ENCODE data around the gene HMGB1. TPM values are rescaled to one million over a fixed set of nuclear protein-coding genes. Genes with fewer than 3 reads are reported as not detected.
A peak's percentile ranks its signal among the peaks of the same experiment; 100 is the strongest.

The HMGB1 gene
- total RNA-seq, result 100 to 1,000 TPM; 611 to 615 TPM

DNA sequence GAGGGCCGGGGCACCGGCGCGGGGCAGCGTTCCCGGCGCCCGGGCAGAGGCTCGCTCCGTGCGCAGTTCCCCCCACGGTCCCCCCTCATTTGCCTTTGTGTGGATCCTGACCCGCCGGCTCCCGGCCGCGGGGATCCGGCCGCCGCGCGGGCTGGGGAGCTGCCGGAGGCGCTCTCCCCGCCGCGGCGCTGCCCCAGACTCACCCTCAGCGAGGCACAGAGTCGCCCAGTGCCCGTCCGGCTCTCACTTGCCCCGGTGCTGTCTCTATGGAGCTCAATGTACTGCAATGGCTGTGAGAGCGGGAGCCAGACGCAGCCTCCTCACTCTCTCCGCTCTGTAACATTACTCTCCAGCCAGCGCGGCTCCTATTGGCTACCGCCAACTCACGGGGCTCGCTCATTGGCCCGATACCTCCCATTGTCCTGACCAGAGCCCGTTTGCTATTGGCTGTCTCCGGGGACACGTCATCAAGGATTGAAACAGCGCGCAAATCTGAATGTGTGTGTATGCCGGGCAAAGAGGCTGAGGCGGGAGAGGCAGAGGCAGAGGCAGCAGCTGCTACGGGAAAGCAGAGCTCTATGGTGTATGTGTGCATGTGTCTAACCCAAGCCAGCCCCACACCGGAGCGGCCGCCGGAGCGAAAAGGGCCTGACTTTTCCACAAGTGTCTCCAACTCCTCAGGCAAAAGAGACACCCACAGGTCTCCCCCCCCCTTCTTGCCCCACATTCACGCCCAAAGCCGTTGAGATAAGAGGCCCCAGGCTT, at the start of gene HMGB1:
Gene HMGB1 (minus strand): TSS at position 344 of the 765 bp plus-strand sequence. CDS start 2,256 bp downstream, outside the sequence.
- Mint-ChIP-seq H3K4me1 (peaks cover 36% of the 10 kb centered on the region), H3K36me3 (ENCODE audit: low read depth) (peaks cover 33% of the 10 kb centered on the region), H3K27me3 (peaks cover 2% of the 10 kb centered on the region), H3K9me3 (no peaks in the 10 kb centered on the region), H3K27ac (peak within 1 kb of the TSS; percentile 100), H3K4me3 (peak within 1 kb of the TSS; percentile 96)
- ChIA-PET CTCF (interaction anchor here (1.0 to 1.7 kb wide), 2 partner anchors 92 to 151 kb away, joined by 3 to 5 read pairs; no protein-coding TSS in a partner anchor), POLR2A (interaction anchor here (0.6 to 4.6 kb wide), 61 partner anchors 10 to 893 kb away, joined by 3 to 115 read pairs (median 4); partner anchors contain the start of genes ALOX5AP, KATNAL1, UBE2L5 and USPL1)
- peak; percentile 99 for DNase-seq

DNA sequence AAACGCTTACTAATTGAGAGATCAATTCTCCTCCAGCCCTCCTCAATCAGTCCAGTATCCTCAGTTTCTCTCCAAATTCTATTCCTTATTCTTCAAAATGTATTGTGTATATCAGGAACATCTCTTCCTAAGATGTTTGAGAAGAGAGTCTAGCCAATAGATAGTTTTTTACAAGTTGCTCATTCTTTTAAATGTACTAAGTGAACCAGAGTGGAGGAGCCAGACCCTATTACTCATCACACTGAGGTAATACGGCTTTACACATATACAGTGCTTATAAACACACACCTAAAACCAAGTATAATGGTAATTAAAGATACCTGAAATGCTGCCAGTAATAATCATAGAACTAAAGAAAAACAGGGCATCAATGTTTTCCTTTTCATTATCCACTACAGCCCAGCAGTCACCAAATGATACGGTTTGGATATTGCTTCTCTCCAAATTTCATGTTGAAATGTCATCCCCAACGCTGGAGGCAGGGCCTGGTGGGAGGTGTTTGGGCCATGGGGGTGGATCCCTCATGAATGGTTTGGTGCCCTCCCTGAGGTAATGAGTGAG, 45.2 kb upstream of the HMGB1 start:
- Mint-ChIP-seq H3K4me3 (no peak overlapping the region), H3K9me3 (no peaks in the 10 kb centered on the region), H3K36me3 (ENCODE audit: low read depth) (no peaks in the 10 kb centered on the region), H3K27me3 (peaks cover 4% of the 10 kb centered on the region), H3K4me1 (peaks cover 4% of the 10 kb centered on the region), H3K27ac (no peak overlapping the region)
- DNase-seq, result no peak
- ChIA-PET POLR2A (interaction anchor here (0.6 to 1.1 kb wide), 2 partner anchors 10 to 20 kb away, joined by 3 read pairs; no protein-coding TSS in a partner anchor), CTCF (no interaction called here)

DNA sequence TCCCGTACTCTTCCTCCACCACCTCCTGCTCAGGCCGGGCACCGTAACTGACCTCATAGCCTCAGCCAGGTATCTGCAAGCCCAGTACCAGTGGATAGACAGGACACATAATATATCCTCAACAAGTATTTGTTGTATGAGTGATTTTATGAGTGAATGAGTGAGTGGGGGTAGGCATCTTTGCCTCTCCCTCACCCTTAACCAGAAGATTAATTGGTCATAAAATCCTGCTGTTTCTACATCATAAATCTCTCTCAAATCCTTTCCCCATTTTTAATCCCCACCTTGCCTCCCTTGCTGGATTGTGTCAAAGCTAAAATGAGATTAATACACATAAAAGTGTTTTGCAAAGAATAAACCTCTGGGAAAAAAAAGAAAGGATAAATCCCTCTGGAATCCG, 44.4 kb upstream of the HMGB1 start:
- CTCF ChIA-PET, result no interaction called here
- H3K27me3 Mint-ChIP-seq, result peaks cover 4% of the 10 kb centered on the region
- POLR2A ChIA-PET, result interaction anchor here (1.1 kb wide), 1 partner anchor 9 kb away, joined by 3 read pairs; no protein-coding TSS in a partner anchor

DNA sequence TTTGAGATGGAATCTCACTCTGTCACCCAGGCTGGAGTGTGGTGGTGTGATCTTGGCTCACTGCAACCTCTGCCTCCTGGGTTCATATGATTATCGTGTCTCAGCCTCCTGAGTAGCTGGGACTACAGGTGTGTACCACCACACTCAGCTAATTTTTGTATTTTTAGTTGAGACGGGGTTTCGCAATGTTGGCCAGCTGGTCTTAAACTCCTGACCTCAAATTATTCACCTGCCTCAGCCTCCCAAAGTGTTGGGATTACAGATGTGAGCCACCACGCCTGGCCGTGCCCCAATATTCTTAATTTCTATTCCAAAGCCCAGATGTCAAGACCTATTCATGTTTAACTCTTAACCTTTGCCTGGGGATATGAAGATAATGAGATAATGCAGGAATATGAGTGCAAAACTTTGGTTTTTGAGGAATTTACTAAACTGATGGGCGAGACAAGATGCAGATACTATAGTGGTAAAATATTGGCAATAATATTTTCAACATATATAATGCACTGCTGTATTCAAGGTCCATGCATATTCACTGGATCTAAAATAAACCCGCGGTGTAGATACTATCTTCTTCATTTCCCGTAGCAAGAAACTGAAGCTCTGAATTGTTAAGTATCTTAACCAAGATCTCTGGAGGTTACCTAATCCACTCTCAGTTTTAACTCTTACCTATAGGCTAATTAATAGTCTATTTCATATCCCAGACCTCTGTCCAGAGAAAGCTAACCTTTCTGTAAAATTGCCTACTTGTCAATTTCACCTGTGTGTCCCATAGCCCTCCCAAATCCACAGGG, 43.7 kb upstream of the HMGB1 start:
- CTCF ChIA-PET, result no interaction called here
- no peak overlapping the region for H3K27ac Mint-ChIP-seq
- H3K4me1 Mint-ChIP-seq, result peaks cover 7% of the 10 kb centered on the region
- H3K4me3 Mint-ChIP-seq, result no peak overlapping the region
- DNase-seq, result no peak
- H3K36me3 Mint-ChIP-seq (ENCODE audit: low read depth), result no peaks in the 10 kb centered on the region
- peaks cover 1% of the 10 kb centered on the region for H3K27me3 Mint-ChIP-seq
- H3K9me3 Mint-ChIP-seq, result no peaks in the 10 kb centered on the region
- POLR2A ChIA-PET, result interaction anchor here (0.6 to 1.1 kb wide), 3 partner anchors 8 to 163 kb away, joined by 3 to 5 read pairs (median 3); no protein-coding TSS in a partner anchor

More for the DNA sequence above, 44.4 kb upstream of the HMGB1 start:
- no peak overlapping the region for H3K4me3 Mint-ChIP-seq
- no peaks in the 10 kb centered on the region for H3K9me3 Mint-ChIP-seq
- no peaks in the 10 kb centered on the region for H3K36me3 Mint-ChIP-seq (ENCODE audit: low read depth)
- no peak for DNase-seq
- no peak overlapping the region for H3K27ac Mint-ChIP-seq
- H3K4me1 Mint-ChIP-seq, result peaks cover 4% of the 10 kb centered on the region

DNA sequence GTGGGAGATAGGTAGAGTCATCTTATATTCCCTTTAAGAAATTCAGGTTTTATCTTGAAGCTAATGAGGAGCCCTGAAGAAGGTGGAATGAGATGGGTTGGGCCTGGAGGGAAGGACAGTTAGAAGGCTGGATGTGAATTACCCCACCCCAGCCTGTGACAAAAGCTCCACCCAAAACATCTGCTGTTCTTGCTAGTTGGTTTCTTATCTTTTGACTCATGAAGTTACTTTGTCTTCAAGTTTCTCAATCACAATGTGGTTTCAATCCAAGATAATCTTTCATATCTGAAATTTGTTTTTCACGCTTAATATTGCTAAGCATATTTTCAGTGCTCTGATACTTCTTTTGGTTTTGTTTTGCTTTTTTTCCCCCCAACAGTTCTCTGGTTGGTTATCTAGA, 38.3 kb upstream of the HMGB1 start:
- DNase-seq, result no peak
- Mint-ChIP-seq H3K27ac (peak overlapping the region; percentile 62), H3K36me3 (ENCODE audit: low read depth) (no peaks in the 10 kb centered on the region), H3K4me1 (peaks cover 16% of the 10 kb centered on the region), H3K9me3 (no peaks in the 10 kb centered on the region), H3K4me3 (no peak overlapping the region), H3K27me3 (no peaks in the 10 kb centered on the region)
- CTCF ChIA-PET, result interaction anchor here (0.9 kb wide), 1 partner anchor 31 kb away, joined by 3 read pairs; no protein-coding TSS in a partner anchor
- POLR2A ChIA-PET, result interaction anchor here (0.9 to 2.0 kb wide), 5 partner anchors 11 to 113 kb away, joined by 3 to 15 read pairs (median 4); partner anchors contain the start of gene HMGB1

DNA sequence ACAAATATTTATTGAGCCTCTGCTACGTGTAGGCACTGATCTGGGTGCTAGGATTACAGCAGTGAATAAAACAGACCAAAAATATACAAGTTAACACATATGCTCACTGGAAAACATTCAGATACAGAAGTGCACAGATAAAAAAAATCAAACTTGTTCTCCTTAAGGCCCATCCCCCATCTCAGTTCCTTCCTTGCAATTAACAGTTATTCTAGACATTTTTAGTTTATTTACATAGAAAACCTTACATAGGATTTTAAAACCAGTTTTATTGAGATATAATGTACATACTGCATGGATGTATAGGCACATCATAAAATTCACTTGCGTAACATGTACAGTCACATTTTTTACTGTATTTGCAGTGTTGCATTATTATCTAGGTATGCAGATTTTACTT, 36.5 kb upstream of the HMGB1 start:
- CTCF ChIA-PET, result no interaction called here
- no peak for DNase-seq
- H3K4me1 Mint-ChIP-seq, result peaks cover 16% of the 10 kb centered on the region
- POLR2A ChIA-PET, result no interaction called here
- H3K27me3 Mint-ChIP-seq, result no peaks in the 10 kb centered on the region
- no peak overlapping the region for H3K27ac Mint-ChIP-seq
- no peaks in the 10 kb centered on the region for H3K36me3 Mint-ChIP-seq (ENCODE audit: low read depth)
- no peaks in the 10 kb centered on the region for H3K9me3 Mint-ChIP-seq
- H3K4me3 Mint-ChIP-seq, result no peak overlapping the region

DNA sequence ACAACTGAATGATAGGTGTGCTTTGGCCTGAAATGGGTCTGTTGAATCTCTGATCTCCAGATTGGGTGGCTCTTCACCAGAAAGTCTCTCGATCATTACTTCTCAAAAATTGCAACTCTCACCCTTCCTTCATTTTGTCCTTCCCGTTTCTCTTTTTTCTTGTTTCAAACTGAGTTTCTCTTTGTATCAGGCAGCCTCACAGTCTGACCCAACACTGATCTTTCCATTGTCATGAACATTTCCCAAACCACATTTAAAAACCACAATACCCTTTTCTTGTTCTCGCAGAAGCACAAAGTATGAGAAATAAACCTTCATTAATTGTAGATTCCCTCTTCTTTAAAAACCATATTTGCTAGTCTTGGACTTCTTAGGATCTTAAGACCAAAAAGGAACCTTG, 33.6 kb upstream of the HMGB1 start:
- Mint-ChIP-seq H3K4me3 (no peak overlapping the region), H3K36me3 (ENCODE audit: low read depth) (no peaks in the 10 kb centered on the region), H3K27ac (no peak overlapping the region), H3K4me1 (peaks cover 15% of the 10 kb centered on the region), H3K27me3 (peaks cover 2% of the 10 kb centered on the region), H3K9me3 (no peaks in the 10 kb centered on the region)
- DNase-seq, result no peak
- CTCF ChIA-PET, result no interaction called here
- POLR2A ChIA-PET, result no interaction called here

DNA sequence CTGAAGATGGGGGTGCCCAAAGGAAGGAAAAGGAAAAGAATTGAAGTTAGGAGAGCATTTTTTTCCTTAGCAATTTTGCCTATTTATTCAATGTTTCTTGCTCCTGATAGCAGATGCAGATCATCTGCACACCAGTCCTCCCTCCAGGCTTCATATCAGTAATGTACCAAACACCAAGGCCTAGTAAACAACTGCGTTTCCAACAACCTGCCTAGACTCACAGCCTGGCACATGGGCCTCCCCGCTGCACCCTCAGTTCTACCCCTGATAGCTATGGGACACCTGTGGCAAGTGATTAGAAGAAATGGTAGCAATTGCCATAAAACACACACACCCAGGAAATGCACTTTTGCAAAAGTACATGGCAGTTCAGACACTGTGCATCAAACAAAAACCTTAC, 30.4 kb upstream of the HMGB1 start:
- CTCF ChIA-PET, result no interaction called here
- POLR2A ChIA-PET, result no interaction called here
- Mint-ChIP-seq H3K36me3 (ENCODE audit: low read depth) (no peaks in the 10 kb centered on the region), H3K4me1 (peaks cover 6% of the 10 kb centered on the region), H3K27ac (no peak overlapping the region), H3K9me3 (no peaks in the 10 kb centered on the region), H3K27me3 (peaks cover 2% of the 10 kb centered on the region), H3K4me3 (no peak overlapping the region)
- DNase-seq, result no peak

DNA sequence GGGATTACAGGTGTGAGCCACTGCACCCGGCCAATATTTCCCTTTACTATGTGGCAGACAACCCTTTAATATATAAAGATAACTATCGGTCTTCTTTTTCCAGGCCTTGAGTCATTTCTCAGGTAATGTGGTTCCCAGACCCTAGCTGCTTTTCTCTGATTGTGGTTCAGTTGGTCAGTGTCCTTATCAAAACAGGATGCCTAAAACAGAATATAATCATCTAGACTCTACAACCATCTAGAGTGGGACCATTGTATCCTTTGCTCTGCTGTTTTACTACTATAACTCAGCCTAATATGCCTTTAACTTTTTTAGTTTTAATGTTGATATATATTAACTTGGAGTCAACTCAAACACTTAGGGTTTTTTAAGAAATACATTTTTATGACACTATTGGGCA, 30.0 kb upstream of the HMGB1 start:
- no peaks in the 10 kb centered on the region for H3K9me3 Mint-ChIP-seq
- peaks cover 6% of the 10 kb centered on the region for H3K4me1 Mint-ChIP-seq
- no peak overlapping the region for H3K27ac Mint-ChIP-seq
- no peak overlapping the region for H3K4me3 Mint-ChIP-seq
- H3K27me3 Mint-ChIP-seq, result peaks cover 2% of the 10 kb centered on the region
- no peaks in the 10 kb centered on the region for H3K36me3 Mint-ChIP-seq (ENCODE audit: low read depth)
- POLR2A ChIA-PET, result no interaction called here
- DNase-seq, result no peak
- CTCF ChIA-PET, result no interaction called here

DNA sequence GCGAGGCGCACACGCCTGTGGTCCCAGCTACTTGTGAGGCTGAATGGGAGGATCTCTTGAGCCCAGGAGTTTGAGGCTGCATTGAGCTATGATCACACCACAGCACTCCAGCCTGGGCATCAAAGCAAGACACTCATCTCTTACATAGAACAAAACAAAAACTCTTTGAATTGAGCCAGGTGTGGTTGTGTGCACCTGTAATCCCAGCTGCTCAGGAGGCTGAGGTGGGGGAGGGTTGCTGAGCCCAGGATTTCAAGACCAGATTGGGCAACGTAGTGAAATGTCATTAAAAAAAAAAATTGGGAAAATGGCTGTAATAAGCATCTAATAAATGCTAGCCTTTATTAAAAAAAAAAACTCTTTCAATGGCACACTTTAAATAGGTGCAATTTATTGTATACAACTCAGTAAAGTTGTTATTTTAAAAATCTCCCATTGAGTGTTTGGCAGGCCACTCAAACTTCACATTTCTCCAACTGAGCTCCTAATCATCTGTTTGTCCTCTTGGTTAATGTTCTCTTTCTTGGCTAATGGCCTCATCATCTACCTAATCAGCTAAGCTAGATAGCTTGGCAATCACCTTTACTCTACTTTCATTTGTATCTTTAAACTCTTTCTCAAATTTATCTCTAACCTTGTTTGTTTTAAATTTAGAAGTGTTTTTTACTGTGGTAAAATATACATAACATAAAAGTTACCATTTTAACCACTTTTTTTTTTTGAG, 28.1 kb upstream of the HMGB1 start:
- DNase-seq, result no peak
- Mint-ChIP-seq H3K4me1 (peaks cover 3% of the 10 kb centered on the region), H3K36me3 (ENCODE audit: low read depth) (no peaks in the 10 kb centered on the region), H3K4me3 (no peak overlapping the region), H3K27me3 (peaks cover 4% of the 10 kb centered on the region), H3K9me3 (no peaks in the 10 kb centered on the region), H3K27ac (no peak overlapping the region)
- POLR2A ChIA-PET, result interaction anchor here (0.7 to 1.2 kb wide), 2 partner anchors 10 to 35 kb away, joined by 4 read pairs; no protein-coding TSS in a partner anchor
- CTCF ChIA-PET, result no interaction called here

DNA sequence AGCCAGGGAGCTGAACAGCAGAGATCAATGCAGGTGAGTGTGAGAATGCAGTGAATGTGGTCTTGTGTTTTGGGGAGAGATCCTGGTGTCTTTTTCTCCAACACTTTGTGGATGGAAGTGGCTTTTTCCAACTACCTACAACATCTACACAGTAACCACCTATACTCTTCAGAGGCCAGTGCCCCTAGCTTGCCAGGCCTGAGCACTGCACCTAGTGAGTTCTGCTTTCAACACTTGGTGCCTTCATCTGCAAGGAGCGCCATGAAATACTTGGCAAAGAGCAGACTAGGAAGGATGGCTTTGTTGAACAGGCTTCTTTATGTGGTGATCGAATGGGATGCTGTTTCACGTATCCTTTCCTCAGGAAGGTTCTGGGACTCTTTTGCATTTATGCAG, 21.3 kb upstream of the HMGB1 start:
- no peaks in the 10 kb centered on the region for H3K9me3 Mint-ChIP-seq
- no peak overlapping the region for H3K4me3 Mint-ChIP-seq
- no peaks in the 10 kb centered on the region for H3K4me1 Mint-ChIP-seq
- ChIA-PET CTCF (no interaction called here), POLR2A (interaction anchor here (1.3 kb wide), 1 partner anchor 21 kb away, joined by 5 read pairs; the partner anchor contains the start of gene HMGB1)
- H3K36me3 Mint-ChIP-seq (ENCODE audit: low read depth), result no peaks in the 10 kb centered on the region
- H3K27ac Mint-ChIP-seq, result no peak overlapping the region
- DNase-seq, result no peak
- H3K27me3 Mint-ChIP-seq, result peaks cover 2% of the 10 kb centered on the region

DNA sequence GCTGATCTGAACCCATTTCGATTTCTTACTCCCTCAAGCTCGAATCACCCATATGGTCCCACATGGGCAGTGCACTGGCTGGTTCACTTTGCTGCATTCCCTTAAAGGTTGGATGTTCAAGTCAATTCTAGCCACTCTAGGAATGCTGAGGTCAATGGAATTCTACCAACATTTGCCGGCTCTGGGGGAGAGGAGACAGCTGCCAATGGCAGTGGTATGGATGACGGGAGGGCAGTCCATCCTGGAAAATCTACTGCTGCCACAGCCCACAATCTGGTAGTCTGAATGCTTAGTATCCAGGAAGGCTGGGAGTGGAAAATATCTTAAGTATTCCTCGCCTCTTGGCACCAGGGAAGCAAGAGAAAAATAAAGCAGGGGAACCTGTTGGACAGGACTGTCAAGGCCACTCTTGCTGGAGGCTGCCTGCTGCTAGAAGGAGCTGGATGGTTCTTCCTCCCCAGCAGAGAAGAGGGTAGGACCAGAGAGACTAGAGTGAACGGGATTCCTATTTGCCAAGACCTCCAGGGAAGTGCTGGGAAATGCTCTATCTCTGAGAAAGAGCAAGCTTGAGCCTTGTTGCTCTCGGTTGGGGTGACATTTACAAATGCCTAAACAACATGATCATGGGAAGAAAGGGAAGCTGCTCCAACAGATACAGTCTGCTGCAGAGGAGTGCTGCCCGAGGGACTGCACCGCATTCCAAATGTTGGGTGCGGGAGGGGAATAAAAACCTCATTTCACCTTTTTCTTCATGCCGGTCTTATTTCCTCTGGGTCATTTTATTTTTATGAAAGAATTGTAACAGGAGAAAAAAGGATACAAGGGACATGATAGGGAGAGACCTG, 20.7 kb upstream of the HMGB1 start:
- Mint-ChIP-seq H3K27me3 (peaks cover 2% of the 10 kb centered on the region), H3K36me3 (ENCODE audit: low read depth) (no peaks in the 10 kb centered on the region), H3K27ac (no peak overlapping the region), H3K4me1 (no peaks in the 10 kb centered on the region), H3K4me3 (no peak overlapping the region), H3K9me3 (no peaks in the 10 kb centered on the region)
- CTCF ChIA-PET, result no interaction called here
- POLR2A ChIA-PET, result interaction anchor here (1.3 kb wide), 1 partner anchor 21 kb away, joined by 5 read pairs; the partner anchor contains the start of gene HMGB1
- no peak for DNase-seq

Measured in activated CD4-positive, alpha-beta memory T cell treated with anti-CD3 and anti-CD28 coated beads, Interleukin-2, amount 10 ng/mL, durations not matched to agents 7 days and 5 days (primary cell).